HG02678 (cell line): ENCODE measurements around the gene SH3BGRL3.
"Not testable (repeated sequence)": the region's sequence is repeated elsewhere in the genome, so short reads cannot be mapped to it uniquely, and the experiment has no call there.

Experiments
- ATAC-seq: cut with Tn5 transposase; IDR thresholded peaks from one replicate; pipeline ENCODE4 v1.9.1; 2021; ENCODE audit warnings: mild to moderate bottlenecking, moderate library complexity; ENCODE audit not compliant: unreplicated experiment

SH3BGRL3 gene

DNA sequence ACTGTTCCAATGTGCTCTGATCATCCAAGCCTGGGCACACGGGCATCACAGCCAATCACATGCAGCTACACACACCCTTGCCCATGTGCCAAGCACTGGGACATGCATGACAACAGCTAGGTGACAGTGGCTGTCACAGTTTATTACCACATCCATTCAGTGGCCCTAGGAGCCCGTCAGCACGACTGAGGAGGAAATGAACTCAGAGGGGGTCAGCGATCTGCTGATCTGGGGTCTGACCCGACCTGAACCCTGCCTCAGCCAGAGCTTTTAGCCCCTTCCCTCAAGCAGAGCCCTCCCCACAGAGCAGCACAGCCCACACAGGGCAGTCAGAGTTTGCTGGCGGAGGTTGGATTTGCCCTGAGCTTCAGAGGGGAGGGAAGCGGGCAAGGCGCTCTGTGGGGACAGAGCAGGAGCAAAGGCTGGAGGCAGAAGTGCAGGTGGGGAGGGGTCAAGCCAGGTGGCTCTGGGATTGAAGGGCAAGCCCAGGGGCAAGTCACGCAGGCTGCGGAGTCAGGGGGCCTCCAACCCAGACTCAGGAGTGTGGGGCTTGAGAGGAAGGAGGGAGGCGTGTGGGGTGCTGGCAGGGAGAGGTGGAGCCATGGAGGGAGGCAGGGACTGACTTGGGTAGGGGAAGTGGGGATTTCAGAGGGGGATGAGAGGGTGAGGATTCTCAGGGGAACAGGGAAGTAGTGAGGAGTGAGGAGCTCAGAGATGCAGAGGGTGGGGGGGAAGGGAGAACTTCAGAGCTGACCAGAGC lies 10.4 kb downstream of the SH3BGRL3 start:
- no peak for ATAC-seq

DNA sequence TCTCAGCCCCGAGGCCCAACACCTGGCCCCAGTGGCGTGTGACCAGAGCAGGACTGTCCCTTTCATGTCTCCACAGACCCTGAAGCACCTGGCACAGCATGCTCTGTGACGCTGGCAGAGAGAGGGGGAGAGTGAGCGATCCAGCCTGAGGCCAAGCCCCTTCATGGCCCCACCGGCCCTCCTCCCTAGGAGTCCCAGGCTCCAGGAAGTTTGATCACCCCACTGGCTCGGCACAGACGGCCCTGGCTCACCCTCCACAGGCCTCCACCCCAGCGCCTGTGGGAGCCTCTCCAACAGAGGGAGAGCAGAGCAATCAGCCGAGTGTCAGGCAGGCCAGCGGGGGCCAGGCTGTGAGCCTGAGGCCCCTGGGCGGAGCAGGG lies 11.0 kb downstream of the SH3BGRL3 start:
- no peak for ATAC-seq

GRCh38 chr1:26291433-26291832 lies 11.5 kb downstream of the SH3BGRL3 start:
- ATAC-seq, result no peak

DNA sequence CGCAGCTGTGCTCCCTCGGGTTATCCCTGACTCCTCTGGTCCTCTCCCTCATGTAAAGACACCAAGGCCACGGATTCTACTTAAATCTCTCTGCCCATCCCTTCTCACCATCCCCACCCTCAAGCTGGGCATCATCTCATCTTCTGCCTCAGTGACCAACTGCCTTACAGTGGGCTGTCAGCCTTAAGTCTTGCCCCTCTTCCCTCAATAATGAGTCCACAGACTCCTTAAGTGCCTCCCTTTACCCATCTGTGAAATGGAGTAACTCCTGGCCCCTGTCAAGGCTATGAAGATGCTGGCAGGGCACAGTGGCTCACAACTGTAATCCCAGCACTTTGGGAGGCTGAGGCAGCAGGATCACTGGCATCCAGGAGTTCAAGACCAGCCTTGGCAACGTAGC lies 12.1 kb downstream of the SH3BGRL3 start:
- no peak for ATAC-seq

- ATAC-seq, result not testable (repeated sequence)
These were observed 12.8 kb downstream of the SH3BGRL3 start for GRCh38 chr1:26292735-26293134.

DNA sequence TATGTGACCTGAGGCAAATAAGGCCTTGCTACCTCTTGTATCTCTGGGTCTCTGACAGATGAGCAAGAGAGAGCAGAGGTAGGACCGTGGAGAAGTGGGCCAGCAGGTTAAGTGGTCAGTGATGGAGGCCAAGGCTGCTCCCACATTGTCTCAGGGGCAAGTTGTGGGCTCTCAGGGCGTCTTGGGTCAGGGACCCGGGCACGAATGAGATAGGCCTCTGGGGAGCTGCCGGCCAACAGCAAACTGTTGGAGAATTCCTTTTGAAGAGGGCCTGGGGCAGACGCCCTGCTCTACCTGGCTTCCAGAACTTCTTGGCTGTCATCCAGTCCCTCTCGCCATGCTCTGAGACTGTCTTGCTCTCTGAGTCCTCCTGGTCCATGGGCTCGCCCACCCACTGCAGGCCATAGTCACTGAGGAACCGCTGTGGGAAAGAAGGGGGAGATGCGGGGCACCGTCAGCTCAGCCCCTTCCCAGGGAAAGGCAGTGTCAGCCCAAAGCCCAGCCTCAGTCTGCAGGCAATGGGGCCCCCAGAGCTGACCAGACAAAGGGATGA lies 14.1 kb downstream of the SH3BGRL3 start:
- ATAC-seq, result no peak

GRCh38 chr1:26295194-26296138 lies 15.6 kb downstream of the SH3BGRL3 start:
- no peak for ATAC-seq

GRCh38 chr1:26296340-26297056 lies 16.6 kb downstream of the SH3BGRL3 start:
- no peak for ATAC-seq

DNA sequence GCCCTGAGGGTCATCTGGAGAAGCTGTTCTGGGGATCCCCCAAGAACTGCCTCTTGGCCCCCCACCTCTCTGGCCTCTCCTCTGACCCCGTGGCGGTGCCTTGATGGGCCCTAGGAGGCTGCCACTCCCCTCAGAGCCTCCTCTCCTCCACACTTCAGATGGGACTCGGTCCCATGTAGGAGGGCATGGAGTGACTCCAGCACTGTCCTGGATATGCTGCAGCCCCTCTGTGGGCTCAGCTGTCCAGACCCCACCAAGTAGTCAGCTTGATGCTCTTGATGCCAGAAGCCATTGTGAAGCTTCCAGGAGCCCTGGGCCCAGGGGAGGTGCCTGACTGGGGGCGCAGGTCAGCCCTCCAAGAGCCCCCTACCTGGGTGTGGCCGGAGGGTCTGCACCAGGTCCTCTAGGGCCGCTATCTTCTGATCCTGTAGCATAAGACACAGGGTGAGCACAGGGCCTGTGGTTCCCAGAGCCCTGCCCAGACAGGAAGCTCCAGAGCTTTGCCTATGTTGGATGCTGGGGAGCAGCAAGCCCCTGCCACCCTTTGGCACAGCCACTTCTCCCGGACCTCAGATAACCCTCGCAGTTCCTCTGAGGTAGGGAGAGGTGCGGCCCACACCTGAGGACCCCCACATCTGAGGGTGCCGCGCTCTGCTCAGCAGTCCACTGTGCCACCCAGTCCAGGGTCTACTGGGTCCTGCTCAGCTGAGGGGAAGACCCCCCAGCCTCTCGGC lies 17.3 kb downstream of the SH3BGRL3 start:
- no peak for ATAC-seq

- no peak for ATAC-seq
These were observed 17.9 kb downstream of the SH3BGRL3 start for GRCh38 chr1:26297791-26298124.

DNA sequence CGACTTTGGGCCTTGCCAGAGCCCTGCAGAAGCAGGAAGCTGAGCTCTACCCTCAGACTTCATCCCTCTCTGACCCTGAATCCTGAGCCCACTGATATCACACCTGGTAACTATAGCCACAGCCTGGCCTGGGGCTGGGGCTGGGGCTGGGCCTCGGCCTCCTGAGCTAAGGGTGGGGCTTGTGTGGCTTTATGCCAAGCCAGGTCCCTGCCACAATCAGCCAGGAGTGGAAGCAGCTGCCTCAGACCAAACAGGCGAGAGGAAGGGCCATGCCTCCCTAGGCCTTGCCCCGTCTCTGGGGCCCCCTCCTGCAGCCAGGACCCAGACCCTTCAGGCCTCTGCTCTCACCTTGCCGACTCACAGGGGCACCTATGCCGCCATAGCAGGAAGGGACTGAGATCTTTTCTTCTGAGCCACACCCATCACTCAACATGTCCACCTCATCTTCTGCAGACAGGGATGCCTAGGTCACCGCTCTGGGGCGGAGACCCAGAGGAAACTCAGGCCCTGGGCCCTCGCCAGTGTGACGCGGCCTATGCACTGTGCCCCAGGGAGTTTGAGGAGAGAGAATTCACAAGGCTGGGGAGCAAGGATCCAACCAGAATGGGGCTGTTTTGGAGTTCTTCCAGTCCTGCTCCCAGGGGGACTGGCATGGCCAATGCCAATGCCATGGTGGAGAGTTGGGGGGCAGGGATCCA lies 20.8 kb downstream of the SH3BGRL3 start:
- ATAC-seq, result no peak

DNA sequence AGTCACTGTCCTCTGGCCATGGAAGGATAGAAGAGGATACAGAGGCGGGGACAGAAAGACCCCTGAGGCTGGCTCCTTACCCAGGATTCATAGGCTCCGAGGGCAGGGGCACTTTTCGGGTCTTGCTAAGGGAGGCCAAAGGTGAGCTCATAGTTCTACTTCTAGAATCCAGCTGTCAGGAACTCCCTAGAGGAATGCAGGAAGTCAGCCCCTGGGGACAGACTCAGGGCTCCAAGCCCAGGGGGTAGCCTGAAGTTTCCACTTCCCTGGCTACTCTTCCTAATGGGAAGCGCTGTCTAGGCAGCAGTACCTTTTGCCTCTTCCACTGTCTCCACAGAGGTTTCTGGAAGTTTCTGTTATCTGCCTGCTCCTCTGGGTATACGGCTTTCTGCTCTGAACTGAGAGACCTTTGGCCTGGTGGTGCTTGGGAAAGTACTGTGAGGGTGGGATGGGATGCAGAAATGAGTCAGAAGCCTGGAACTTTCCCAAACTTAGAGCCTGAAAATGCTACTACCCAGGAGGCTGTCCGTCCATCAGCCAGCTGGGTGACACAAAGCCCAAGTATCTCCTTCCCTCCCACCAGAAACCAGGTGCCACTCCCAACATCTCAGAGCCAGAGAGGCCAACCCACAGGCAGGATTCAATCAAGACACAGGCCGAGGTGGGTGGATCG lies 23.0 kb downstream of the SH3BGRL3 start:
- no peak for ATAC-seq

DNA sequence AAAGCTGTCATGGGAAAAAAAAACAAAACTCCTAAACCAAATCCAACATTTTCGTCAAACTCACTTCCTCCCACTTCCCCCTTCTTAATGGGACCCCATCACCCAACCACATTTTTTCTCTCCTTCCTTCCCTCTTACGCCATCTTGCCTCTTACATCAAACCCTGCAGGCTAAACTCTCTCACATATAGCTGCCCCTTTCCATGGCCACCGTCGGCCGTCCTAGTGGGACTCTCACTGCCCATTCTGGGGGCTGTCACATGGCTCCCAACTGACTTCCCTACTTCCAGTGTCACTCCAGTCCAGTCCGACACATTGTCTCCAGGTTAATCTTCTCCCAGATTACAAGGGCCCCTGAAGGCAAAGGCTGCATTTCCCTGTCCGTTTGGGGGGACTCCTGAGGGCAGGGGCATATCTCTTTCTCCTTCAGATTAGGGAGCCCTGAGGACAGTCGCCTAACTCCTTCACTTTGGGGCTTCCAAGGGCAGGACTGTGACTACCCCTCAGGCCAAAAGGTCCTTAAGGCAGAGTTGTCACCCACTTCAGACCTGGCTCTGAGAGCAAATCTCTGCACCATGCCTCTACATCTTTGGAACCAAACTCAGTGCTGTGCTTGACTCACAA lies 25.9 kb downstream of the SH3BGRL3 start:
- ATAC-seq, result peak; percentile 2

DNA sequence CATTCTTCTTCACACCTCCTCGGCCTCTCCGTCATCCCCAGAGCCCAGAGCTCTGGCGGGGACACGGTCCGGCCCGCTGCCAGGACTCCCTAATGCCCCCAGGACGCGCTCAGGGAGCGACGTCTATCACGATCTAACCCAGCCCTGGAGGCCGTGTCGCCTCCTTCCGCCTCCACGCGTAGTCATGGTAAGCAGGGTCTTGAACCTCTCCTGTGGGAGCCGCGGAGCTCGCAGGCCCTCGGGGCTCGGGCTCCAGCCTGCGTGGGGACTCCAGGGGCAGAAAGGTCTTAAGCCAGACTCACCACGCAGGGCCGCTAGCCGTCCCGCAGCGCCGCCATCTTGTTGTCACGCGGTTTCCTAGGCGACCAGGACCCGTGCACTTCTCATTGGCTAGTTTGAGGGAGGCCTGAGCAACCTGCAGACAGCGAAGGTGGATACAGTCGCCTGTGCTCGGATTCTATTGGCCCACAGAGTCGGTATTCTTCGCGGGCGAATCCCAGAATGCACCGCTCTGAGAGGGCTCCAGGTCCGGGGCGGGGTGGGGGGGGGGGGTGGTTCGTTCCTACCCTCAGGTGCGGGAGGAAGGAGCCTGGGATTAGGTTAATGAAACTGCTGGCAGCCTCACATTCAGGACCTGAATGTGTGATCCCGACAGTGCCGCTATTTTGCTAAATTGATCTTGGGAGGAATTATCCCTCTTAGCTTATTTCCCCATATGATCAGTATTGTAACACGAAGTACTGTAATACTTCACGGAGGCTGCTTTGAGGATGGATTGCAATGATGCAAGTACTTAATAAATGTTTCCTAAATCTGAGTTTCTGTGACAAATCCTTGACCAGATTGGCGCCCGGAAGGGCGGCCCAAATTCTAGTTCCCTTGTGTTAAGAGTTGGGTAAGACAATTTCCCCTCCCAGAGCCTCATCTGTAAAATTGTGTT lies 26.7 kb downstream of the SH3BGRL3 start, which contains the start of gene UBXN11:
TSS of gene UBXN11 (minus strand) at position 347 of the 940 bp plus-strand sequence. CDS start 3,753 bp downstream, outside the sequence.
- peak; percentile 98 for ATAC-seq

- ATAC-seq, result no peak
These were observed 27.5 kb downstream of the SH3BGRL3 start for GRCh38 chr1:26307363-26307781.

- ATAC-seq, result not testable (repeated sequence)
These were observed 28.3 kb downstream of the SH3BGRL3 start for GRCh38 chr1:26307966-26308899.
